Cerebellar cortex (tissue), 1 donor: ENCODE measurements around the gene IPPK.

Experiments used
- DNase-seq: peaks from one replicate; pipeline ENCODE4 v3.0.0-alpha.2; 2015; ENCODE audit warnings: low spot score

IPPK gene

GRCh38 chr9:92657296-92658094 is 12.4 kb downstream of the IPPK start:
- no peak for DNase-seq

GRCh38 chr9:92656537-92656925 is 13.4 kb downstream of the IPPK start:
- DNase-seq: no peak

- no peak for DNase-seq
Measured at GRCh38 chr9:92655896-92656536, 13.9 kb downstream of the IPPK start.

- no peak for DNase-seq
Measured at GRCh38 chr9:92655366-92655765, 14.6 kb downstream of the IPPK start.

GRCh38 chr9:92654481-92655301 is 15.2 kb downstream of the IPPK start:
- DNase-seq: peak; percentile 80

- DNase-seq: no peak
Measured at GRCh38 chr9:92652461-92652860, 17.5 kb downstream of the IPPK start.

DNA sequence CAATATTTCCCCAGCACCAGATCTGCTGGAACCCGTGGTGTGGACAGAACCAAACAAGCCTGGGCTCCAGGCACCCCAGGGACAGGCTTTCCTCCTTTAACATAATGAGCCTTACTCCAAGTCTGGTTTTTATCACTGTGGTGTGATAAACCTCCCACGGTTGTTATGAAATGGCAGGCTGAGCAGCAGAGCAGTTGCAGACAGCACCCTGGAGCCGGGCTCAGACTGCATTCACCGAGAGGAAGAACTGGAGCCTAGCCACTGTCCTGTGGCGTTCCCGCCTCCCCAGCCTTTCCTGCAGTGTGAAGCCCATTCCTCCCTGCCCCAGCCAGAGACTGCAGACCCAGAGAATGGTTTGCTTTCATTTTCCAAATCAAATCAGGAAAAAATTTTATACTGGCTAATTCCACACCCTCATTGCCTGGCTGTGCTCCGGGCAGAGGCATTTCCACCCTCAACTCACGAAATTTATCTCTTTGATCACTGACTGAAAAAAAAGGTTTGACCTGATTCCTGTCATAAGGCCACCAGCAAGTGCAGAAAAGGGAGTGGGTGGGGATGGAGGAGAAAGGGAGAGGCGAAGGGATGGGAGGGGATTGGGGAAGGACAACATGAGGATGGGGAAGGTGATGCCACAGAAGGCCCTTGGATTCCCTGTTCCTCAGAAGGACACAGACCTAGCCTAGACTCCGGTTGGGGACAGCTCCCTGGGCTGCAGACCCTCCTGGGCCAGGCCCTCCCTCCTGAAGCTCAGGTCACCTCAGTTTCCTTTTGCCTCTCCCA is 18.9 kb downstream of the IPPK start:
- no peak for DNase-seq

GRCh38 chr9:92650296-92650695 is 19.6 kb downstream of the IPPK start:
- no peak for DNase-seq

DNA sequence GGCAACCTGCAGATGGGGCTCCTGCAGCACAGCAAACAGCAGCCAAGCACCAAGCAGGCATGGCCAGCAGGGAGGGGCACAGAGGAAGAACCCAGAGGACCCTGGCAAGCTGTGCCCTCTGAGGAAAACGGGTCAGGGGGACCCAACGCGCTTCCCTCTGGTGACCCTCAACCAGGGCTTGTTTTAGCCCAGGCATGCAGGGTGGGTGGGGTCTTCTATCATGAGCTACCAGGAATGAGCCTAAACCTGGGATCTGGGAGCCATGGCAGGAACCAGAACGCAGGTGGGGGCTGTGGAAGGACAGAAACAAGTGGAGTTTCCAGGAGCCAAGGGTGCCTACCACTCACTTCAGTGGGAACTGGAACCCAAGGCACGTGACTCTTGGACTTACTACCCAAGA is 20.9 kb downstream of the IPPK start:
- DNase-seq: no peak

DNA sequence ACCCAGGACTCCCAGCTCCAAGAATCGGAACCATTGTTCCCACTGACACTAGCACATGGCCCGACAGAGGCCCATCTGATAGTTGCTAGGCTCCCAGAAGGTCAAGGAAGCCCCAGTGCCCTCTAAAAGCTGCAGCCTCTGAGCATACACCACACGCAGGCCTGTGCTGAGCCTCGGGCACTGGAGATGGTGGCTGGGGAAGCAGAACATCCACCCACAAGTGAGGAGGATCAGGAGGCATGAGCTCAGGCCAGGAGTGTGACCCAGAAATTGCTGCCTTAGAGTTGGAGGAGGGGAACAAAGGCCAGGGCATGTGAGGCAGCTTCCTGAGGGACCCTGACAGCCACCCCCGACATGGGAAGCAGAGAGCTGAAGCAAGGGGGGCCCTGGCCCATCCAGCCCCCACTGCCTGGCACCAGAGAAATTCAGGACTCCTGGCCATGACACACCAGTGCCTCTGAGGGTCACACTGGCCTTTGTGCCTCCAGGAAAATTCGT is 21.4 kb downstream of the IPPK start:
- no peak for DNase-seq

DNA sequence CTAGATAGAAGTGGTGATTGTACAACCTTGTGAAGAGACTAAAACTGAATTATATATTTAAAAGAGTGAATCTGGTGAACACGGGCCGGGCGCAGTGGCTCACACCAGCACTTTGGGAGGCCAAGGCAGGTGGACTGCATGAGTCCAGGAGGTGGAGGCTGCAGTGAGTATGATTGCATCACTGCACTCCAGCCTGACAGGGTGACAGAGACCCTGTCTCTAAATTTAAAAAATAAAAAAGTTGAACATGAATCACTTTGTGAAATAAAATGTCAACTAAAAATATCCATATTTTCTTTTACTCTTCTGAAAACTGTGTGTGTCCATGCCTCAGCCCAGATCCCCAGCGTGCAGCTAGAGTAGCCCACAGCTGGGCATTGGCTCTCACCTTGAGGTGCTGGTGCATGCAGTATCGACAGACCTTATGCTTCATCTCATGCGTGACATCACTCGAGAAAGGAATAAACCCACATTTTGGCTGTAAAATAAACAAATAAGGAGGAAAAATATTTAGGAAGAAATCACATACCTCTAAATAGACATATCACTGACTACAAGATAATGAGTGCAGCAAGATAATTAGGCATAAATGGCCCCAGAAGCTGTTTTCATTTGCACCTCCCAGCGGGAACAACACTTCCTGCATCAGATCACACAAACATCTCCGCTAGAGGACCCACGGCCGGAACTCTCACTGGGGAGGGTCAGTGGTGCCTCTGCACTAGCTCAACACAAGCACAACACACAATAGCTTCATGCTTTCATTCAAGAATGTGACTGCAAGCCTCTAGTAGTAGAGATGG is 22.1 kb downstream of the IPPK start:
- DNase-seq: no peak

- no peak for DNase-seq
Measured at GRCh38 chr9:92645041-92645440, 24.9 kb downstream of the IPPK start.

GRCh38 chr9:92644278-92644677 is 25.7 kb downstream of the IPPK start:
- DNase-seq: no peak

DNA sequence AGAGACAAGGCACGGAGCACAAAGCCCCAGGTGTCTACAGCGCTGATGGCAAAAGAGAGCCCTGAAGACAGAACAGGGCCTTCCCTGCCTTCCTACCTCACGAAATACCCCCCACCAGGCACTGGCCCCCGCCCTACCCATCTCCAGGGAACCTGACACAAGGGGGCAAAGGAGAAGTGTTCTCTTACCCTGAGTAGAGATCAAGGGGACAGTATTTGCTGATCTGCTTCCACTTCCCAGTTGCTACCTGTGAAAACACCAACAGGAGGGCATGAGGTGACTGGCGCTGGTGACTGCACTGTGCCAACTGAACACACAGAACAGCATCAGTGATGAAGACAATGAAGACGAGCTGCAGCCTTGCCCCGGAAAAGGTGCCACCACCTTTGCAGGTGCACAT is 27.4 kb downstream of the IPPK start:
- DNase-seq: no peak

DNA sequence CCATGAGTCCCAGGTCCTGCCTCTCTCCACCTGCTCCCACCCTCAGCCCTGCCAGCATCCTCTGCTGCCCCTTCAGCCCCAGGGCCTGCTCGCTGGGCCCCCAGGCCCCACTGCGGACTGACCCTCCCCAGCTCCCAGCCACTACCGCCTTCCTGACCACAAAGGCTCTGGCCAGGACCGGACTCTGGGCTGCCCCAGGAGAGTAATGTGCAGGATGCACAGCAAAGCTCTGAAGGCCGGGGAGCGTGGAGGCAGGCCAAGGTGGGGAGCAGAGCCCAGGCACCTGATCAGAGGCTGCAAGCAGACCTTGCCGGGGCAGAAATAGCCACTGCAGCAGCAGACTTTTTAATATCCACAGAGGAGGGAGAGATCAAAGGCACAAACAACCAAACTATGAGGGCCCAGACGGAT is 27.9 kb downstream of the IPPK start:
- DNase-seq: no peak

DNA sequence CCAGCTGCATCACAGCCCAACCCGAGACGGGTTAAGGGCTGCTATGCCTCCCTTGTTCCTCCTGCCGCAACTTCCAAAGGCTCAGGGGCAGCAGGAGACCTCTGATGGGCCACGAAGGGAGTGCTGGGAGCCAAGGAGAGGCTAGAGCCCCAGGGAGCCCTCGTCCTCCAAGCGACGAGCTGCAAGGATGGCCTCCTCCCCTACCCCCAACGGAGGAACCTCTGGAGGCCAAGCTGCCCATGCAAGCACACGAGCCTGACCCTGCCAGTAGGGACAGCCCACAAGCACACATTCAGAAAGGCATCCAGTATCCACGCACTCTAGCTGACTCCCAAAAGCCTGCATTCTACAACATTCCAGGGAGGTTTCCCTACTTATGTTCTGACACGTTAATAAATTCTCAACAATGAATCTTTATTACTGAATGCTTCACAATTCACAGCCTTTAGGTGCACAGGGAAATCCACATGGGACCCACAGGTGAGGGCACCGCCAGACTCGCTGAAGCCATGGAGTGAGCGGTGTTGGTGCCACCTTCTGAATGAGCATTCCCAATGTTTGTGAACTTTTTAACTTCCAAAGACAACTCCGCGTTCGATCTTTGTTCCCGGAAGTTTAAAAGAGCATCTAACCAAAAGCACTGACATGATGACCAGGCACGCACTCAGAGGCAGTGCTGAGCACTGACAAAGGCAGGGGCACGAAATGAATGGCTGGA is 28.7 kb downstream of the IPPK start:
- no peak for DNase-seq

DNA sequence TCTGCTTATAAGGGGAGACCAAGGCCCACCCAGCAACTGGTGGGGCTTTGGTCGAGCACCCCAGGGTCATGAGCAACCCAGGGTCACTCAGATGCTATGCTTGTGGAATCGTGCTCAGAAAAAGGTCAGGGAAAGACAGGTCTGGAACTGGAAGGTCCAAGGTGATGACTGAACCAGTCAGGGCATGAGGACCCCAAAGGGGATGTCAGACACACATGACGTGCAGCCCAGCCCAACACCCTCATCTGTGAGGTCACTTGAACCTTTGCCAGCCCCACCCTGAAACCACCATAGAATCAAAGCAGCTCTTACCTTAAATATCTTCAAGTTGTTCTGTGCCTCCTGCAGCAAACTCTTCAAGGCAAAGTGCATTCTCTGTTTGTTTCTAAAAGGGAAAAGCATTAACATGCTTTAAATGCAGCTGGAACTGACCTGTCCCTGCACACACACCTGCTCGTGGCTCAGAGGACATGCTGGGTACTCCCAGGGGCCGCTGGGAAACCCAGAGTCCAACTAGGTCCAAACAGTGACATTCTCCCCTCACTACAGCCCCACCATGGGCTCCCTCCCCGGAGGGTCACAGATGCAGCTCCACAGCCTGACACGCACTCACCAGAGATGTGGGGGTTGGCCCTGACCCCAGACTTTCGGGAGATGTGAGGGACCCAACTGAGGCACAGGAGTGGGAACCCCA is 29.4 kb downstream of the IPPK start:
- DNase-seq: no peak

- peak; percentile 75 for DNase-seq
Measured at GRCh38 chr9:92639791-92640271, 30.1 kb downstream of the IPPK start.

- DNase-seq: no peak
Measured at GRCh38 chr9:92639124-92639523, 30.8 kb downstream of the IPPK start.
